ENCODE measurements around the gene RHOF. TPM values are rescaled to one million over a fixed set of nuclear protein-coding genes. Genes with fewer than 3 reads are reported as not detected.

Gene RHOF
- total RNA-seq, 1 experiment from 2014 or later, result 116 TPM

DNA sequence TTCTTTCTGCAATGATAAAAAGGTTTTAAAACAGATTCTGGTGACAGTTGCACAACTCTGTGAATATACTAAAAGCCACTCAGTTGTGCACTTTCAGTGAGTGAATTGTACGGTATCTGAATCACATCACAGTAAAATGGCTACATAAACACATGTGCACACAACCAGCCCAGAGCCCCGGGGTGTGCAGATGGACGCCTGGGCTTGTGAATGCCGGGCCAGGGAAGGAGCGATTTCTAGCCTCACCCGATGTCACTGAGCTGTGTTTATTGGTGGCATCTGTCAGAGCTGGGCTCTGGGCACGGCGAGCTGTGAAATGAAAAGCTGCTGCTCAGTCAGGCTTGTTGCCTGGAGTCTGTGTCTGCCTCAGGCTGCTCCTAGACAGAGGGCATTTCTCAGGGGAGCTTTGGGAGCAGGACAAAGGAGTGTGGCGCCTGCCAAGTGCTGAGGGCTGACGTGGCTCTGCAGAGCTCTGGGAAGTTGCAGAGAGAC, 25.9 kb downstream of the RHOF start:
- DNase-seq (ENCODE audit: low read depth, low spot score), result no peak
- no peak overlapping the region for H2AFZ ChIP-seq (ENCODE audit: low read depth, low read length, poor library complexity, severe bottlenecking)
- TF ChIP-seq TCF7L2 (IDR thresholded peaks at IDR 0.05; ENCODE audit: borderline replicate concordance, extremely low read depth, insufficient read depth, insufficient read length), result no peak
- TF ChIP-seq ZNF274 (IDR thresholded peaks at IDR 0.05; ENCODE audit: low read depth, low read length), result no peak
- no peak for TF ChIP-seq SRF (IDR thresholded peaks at IDR 0.05; ENCODE audit: low read depth)
- no peak for TF ChIP-seq JUND (IDR thresholded peaks at IDR 0.05)
- TF ChIP-seq, protein P1, sequence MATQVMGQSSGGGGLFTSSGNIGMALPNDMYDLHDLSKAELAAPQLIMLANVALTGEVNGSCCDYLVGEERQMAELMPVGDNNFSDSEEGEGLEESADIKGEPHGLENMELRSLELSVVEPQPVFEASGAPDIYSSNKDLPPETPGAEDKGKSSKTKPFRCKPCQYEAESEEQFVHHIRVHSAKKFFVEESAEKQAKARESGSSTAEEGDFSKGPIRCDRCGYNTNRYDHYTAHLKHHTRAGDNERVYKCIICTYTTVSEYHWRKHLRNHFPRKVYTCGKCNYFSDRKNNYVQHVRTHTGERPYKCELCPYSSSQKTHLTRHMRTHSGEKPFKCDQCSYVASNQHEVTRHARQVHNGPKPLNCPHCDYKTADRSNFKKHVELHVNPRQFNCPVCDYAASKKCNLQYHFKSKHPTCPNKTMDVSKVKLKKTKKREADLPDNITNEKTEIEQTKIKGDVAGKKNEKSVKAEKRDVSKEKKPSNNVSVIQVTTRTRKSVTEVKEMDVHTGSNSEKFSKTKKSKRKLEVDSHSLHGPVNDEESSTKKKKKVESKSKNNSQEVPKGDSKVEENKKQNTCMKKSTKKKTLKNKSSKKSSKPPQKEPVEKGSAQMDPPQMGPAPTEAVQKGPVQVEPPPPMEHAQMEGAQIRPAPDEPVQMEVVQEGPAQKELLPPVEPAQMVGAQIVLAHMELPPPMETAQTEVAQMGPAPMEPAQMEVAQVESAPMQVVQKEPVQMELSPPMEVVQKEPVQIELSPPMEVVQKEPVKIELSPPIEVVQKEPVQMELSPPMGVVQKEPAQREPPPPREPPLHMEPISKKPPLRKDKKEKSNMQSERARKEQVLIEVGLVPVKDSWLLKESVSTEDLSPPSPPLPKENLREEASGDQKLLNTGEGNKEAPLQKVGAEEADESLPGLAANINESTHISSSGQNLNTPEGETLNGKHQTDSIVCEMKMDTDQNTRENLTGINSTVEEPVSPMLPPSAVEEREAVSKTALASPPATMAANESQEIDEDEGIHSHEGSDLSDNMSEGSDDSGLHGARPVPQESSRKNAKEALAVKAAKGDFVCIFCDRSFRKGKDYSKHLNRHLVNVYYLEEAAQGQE (IDR thresholded peaks at IDR 0.05; ENCODE audit: low read depth), result no peak
- no peak for TF ChIP-seq EZH2 (IDR thresholded peaks at IDR 0.05)
- no peak for TF ChIP-seq SP1 (IDR thresholded peaks at IDR 0.05; ENCODE audit: low read depth)
- TF ChIP-seq, protein P2, sequence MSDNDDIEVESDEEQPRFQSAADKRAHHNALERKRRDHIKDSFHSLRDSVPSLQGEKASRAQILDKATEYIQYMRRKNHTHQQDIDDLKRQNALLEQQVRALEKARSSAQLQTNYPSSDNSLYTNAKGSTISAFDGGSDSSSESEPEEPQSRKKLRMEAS (IDR thresholded peaks at IDR 0.05), result no peak
- no peak for TF ChIP-seq RAD21 (IDR thresholded peaks at IDR 0.05; ENCODE audit: low read depth)
- TF ChIP-seq ZFX (IDR thresholded peaks at IDR 0.05), result no peak
- no peaks in the 10 kb centered on the region for H3K36me3 ChIP-seq (ENCODE audit: control insufficient read depth in 1 of 2, insufficient read depth in 2 of 2, low read length in 2 of 2)
- intact Hi-C loops (cut with micrococcal nuclease), result no loop called here
- no peaks in the 10 kb centered on the region for H3K9me3 ChIP-seq (ENCODE audit: control insufficient read depth in 1 of 2, insufficient read depth in 1 of 2, low read depth in 1 of 2, low read length in 2 of 2)
- no peaks in the 10 kb centered on the region for H3K9me2 ChIP-seq (ENCODE audit: insufficient read depth)
- no peak for ATAC-seq
- H3K4me1 ChIP-seq (ENCODE audit: control insufficient read depth in 1 of 2, insufficient read depth in 2 of 2, low read length in 2 of 2), result peaks cover 31 to 33% of the 10 kb centered on the region in 2 experiments
- no peaks in the 10 kb centered on the region for H3K79me2 ChIP-seq (ENCODE audit: insufficient read depth, low read length)
- H3K4me2 ChIP-seq (ENCODE audit: low read length), result no peak overlapping the region
- H3K27ac ChIP-seq (ENCODE audit: low read depth, low read length), result no peak overlapping the region
- no peaks in the 10 kb centered on the region for H3K27me3 ChIP-seq (ENCODE audit: insufficient read depth, low read length)
- no peaks in the 10 kb centered on the region for H4K20me1 ChIP-seq (ENCODE audit: insufficient read depth)
- BruUV-seq (replicated peaks), result no TSS peak
- H3K9ac ChIP-seq (ENCODE audit: low read length), result no peak overlapping the region
- POLR2A ChIA-PET, result no interaction called here
- H3K4me3 ChIP-seq (replicated peaks in 1 of 2; ENCODE audit: low read depth in 1 of 2, low read length in 2 of 2), result no peak overlapping the region
- RAD21 ChIA-PET (ENCODE audit: low non-redundant PET in 1 of 2, low total read pairs in 2 of 2, uncharacterized antibody in 2 of 2, unreplicated experiment in 2 of 2), result no interaction called here
- CTCF ChIA-PET, result no interaction called here

Measured in HCT116 (cell line).